Stimulated activated CD8-positive, alpha-beta memory T cell treated with anti-CD3 and anti-CD28 coated beads, Interleukin-4, amount 100 ng/mL, for 24 hours (primary cell): ENCODE data around the gene SPATA20.

ENCODE experiments used
- DNase-seq: peaks from one replicate; pipeline ENCODE4 v3.0.0-alpha.2; 2020; ENCODE audit warnings: low read depth

The SPATA20 gene

DNA sequence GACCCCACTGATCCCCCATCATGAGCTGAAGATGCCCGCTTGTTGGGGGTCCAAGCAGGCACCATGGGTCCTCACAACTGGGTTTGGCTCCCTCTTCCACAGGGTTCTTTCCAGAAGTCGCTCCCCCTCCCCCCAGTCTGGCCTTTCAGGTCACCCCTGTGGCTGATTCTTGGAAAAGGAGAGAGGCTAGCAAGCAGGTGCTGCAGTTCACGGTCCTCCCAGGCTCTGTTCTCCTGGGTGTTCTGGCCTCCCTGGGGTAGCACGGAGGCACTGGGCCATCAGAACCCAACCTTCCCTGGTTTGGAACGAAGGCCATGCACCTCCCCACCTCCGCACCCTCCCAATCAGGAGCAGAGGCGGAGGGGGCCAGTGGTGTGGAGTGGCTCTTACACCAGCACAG, 32.4 kb downstream of the SPATA20 start:
- no peak for DNase-seq

- DNase-seq = no peak
Measured at GRCh38 chr17:50580646-50581045, 33.7 kb downstream of the SPATA20 start.

GRCh38 chr17:50581316-50581715, 34.3 kb downstream of the SPATA20 start:
- DNase-seq = no peak

DNA sequence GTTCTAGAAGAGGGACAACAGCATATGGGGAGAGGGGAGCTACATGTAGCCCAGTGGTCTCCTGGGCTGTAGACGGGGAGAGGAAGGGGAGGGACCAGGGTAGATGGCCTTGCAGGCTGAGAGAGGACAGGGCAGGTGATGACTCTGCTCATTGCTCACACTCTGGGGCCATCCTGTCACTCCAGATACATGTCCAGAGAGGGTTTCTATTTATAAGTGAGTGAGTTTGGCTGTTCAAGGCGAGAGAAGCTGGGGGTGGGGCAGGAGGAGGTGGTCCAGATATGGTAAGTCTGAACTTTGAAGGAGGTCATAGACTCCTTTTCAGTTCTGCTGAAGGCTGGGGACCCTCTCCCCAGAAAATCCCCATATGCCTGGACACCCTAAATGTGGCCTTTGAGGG, 35.8 kb downstream of the SPATA20 start:
- DNase-seq = no peak

DNA sequence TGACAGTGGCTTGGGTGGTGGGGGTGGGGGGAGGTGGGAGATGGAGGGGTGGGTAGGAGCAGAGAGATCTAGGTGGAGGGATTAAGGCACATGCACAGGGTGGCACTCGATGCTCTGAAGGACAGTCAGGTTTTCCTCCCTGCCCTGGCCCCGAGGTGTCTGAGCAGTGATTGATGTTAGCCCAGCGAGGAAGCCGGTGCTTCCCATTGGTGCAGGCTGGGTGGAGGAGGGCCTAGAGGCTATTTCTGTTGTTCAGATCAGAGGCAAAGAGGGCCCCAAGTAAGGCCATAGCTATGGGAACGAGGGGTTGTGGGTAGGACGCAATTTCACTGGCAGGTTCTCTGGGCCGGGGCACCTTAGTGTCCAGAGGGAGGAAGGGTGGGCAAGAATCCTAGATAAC, 36.7 kb downstream of the SPATA20 start:
- DNase-seq = no peak

DNA sequence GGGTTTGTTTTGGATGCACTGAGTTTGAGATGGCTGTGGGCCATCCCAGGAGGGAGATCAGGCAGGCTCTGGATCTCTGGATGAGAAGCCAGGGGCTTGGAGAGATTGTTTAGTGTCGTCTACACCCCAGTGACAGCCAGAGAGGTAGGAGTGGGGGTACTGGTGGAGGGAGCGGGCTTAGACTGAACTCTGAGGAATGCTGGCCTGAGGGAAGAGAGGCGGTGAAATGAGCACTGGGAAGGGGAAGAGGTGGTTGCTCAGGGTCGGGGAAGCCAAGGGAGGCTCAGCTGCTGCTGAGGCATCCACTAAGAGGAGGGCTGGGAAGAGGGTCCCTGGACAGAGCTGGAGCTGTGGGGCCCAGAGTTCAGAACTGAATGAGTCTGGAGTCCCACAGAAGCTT, 37.1 kb downstream of the SPATA20 start:
- DNase-seq = no peak

- DNase-seq = no peak
Measured at GRCh38 chr17:50584749-50585148, 37.8 kb downstream of the SPATA20 start.

- DNase-seq = no peak
Measured at GRCh38 chr17:50585346-50585745, 38.4 kb downstream of the SPATA20 start.

GRCh38 chr17:50585891-50586290, 38.9 kb downstream of the SPATA20 start:
- no peak for DNase-seq

DNA sequence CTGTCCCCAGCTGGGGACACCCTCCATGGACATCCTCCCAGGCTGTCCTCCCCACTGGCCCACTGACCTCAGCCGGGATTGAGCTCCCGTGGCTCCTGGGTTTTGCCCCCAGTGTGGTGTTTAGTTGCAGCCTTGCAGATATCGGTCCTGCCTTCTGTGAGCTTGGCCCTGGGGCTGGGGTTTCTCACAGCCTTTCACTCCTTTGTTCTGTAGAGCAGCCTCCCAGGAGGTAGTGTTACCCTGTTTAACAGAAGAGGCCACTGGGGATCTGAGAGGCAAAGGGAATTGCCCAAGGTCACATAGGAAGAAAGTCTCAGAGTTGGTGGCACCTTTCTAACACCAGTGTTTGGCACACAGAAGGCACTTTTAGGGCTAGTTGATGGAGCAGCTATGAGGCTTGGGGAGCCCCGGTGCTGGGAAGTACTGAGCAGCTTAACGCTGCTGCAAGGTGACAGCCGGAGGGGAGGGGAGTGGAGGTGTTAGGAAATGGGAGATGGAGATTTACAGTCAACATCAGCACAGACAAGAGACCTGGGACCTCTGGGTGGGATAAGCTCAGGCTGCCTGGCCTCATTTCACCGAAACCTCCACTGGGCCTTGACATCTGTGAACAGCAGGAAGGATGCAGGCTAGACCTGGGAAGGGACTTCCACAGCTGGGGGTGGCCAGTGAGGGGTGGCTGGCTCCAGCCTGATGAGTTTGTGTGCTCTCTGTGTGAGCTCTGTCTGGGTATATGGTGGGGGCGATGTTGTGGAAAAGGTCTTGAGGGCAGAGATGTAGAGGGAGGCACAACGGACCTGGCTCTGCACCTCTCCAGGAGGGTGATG, 39.7 kb downstream of the SPATA20 start:
- no peak for DNase-seq

GRCh38 chr17:50587571-50587970, 40.6 kb downstream of the SPATA20 start:
- DNase-seq = no peak

GRCh38 chr17:50588391-50589049, 41.5 kb downstream of the SPATA20 start:
- DNase-seq = no peak

GRCh38 chr17:50589095-50589705, 42.2 kb downstream of the SPATA20 start:
- DNase-seq = no peak

- no peak for DNase-seq
Measured at GRCh38 chr17:50590946-50591737, 44.2 kb downstream of the SPATA20 start.

DNA sequence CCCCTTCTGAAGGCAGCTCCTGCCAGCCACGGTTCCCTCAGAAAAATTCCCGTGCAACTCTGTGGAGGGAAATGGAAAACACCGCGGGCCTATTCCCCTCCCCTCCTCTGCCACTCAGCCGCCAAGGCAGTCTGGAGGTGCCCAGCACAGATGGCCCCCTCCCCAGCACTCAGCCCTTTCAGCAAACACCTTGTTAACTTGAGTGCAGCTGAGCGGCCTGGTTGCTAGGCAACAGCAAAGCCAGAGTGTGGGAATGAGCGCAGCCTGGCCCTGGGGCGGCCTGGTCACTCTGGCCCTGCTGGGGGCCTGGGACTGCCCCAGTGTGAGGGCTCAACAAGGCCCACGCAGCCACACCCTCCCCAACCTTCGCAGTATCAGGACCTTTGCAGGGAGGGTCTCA, 46.3 kb downstream of the SPATA20 start:
- no peak for DNase-seq

GRCh38 chr17:50594128-50594823, 47.3 kb downstream of the SPATA20 start:
- DNase-seq = no peak

GRCh38 chr17:50594892-50595291, 47.9 kb downstream of the SPATA20 start:
- no peak for DNase-seq

DNA sequence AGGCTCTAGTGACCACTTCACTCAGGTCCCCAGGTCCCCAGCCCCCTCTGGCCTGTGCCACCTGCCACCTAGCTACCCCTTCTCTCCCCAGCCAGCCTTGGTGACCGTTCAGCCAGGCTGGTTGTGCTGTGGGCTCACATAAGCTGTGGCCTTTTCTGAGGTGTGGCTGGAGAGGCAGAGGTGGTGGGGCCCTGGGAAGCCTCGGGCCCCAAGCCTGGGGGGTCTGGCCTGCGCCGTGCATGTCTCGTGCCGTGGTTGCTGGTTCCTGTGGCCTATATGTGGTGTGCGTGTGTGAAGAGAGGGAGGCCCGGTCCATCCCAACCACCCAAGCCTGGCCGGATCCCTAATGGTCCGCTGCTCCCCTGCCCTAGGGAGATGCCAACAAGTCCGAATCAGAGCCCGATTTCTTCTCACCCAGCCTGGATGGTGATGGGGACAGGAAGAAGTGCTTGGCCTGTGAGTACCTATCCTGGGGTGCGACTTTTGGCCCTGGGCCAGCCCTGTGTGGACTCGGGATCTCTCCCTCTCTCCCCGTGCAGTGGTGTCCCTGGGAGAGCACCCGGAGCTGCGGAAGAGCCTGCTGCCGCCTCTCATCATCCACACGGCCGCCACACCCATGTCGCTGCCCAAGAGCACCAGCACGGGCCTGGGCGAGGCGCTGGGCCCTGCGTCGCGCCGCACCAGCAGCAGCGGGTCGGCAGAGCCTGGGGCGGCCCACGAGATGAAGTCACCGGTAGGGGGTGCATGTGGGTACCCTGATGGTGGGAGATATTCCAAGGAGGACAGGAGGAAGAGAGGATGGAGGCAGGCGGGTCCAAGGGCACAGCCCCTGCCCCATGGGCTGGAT, 49.4 kb downstream of the SPATA20 start:
- no peak for DNase-seq

DNA sequence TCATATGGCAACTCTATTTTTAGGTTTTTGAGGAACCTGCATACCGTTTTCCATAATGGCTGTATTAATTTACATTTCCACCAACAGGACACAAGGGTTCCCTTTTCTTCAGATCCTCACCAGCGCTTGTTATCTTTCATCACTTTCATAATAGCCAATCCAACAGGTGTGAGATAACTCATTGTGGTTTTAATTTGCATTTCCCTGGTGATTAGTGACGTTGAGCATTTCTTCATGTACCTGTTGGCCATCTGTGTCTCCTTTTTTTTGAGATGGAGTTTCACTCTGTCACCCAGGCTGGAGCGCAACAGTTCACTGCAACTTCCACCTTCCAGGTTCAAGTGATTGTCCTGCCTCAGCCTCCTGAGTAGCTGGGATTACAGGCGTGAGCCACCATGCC, 51.5 kb downstream of the SPATA20 start:
- no peak for DNase-seq

- DNase-seq = no peak
Measured at GRCh38 chr17:50599606-50600005, 52.6 kb downstream of the SPATA20 start.

DNA sequence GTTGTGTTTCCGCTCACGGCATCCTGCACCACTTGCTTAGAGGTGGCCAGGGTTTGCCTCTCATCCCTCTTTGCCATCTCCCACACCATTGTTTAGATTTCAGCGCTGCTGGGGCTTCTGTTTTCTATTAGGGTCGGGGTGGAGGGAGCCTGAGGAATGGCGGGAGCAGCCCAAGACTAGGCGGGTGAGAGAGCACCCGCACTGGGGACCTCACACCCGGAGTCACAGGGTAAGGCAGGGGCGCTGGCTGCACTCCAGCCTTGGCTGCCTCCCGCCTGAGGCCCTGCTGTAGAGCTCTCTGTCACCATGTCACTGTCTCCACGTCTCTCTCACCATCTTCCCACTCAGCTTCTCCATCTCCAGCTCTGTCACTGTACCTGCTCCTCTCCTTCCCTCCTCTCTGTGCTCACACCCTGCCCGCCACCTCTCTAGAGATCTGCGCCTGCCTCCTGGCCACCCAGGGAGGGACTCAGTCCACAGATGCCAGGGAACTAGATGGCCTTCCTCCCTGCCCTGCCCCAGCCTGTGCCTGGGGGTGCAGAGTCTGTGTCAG, 54.9 kb downstream of the SPATA20 start:
- DNase-seq = no peak
